Tibial nerve (tissue), 4 donors: ENCODE measurements around the gene VDR. TPM values are rescaled to one million over a fixed set of nuclear protein-coding genes. Genes with fewer than 3 reads are reported as not detected.

Experiments used
- DNase-seq, 2 donors: peaks; one replicate each; pipeline ENCODE4 v3.0.0-alpha.2; 2019; ENCODE audit warnings: low spot score in 2 of 2
- H3K27ac ChIP-seq, 4 donors: fragments of 200-600 bp; sonication (generic) in 3 of 4; one replicate each; pipeline ENCODE4 v1.5.1; 2017 to 2019; ENCODE audit warnings: mild to moderate bottlenecking in 1 of 4
- H3K27me3 ChIP-seq, 2 donors: fragments of 200-600 bp; sonication (generic) in 1 of 2; one replicate each; pipeline versions ENCODE4 v1.5.1 to v1.6.0; 2017 to 2019
- H3K36me3 ChIP-seq, 3 donors: fragments of 200-600 bp; sonication (generic); one replicate each; pipeline ENCODE4 v1.5.1; 2018 to 2019
- H3K4me1 ChIP-seq, 4 donors: fragments of 200-600 bp; sonication (generic) in 3 of 4; one replicate each; pipeline ENCODE4 v1.5.1; 2017 to 2019
- H3K4me3 ChIP-seq, 4 donors: fragments of 200-600 bp; sonication (generic) in 3 of 4; one replicate each; pipeline ENCODE4 v1.5.1; 2017 to 2019; ENCODE audit warnings: mild to moderate bottlenecking in 1 of 4, moderate library complexity in 1 of 4
- H3K9me3 ChIP-seq, 4 donors: fragments of 200-600 bp; sonication (generic) in 3 of 4; one replicate each; pipeline ENCODE4 v1.5.1; 2017 to 2019
- EP300 ChIP-seq, 2 donors: sonication (generic); formaldehyde crosslinking; IDR thresholded peaks; one replicate each; pipeline ENCODE4 v1.6.1; 2017; ENCODE audit warnings: antibody characterized with exemption in 2 of 2, mild to moderate bottlenecking in 1 of 2
- POLR2A ChIP-seq, 2 donors: fragments of 450-650 bp; IDR thresholded peaks; one replicate each; pipeline ENCODE4 v1.6.1; 2017; ENCODE audit warnings: antibody characterized with exemption in 2 of 2, mild to moderate bottlenecking in 2 of 2, moderate library complexity in 2 of 2
- WGBS, 2 donors: methylation state at CpG; one replicate each; pipeline ENCODE4 v1.1.5; 2018; 5-methylcytosine and 5-hydroxymethylcytosine counted together
- total RNA-seq, 4 donors: library from RNA; depleted of rRNA; stranded (reverse); fragments of >200 nt; gene quantifications; one replicate each; pipeline ENCODE4 v1.1.0, GENCODE V29; 2016
- TF ChIP-seq, protein P1 (sequence below), 5 experiments: fragments of 200-600 bp in 3 of 5; fragments of 450-650 bp in 2 of 5; sonication (generic) in 3 of 5; IDR thresholded peaks; one replicate each; pipeline ENCODE4 v1.5.1; 2016 to 2019; ENCODE audit warnings: antibody characterized with exemption in 5 of 5, mild to moderate bottlenecking in 3 of 5, moderate library complexity in 2 of 5

Gene VDR
- total RNA-seq, 4 donors from 2014 or later, result 0.78 to 6.6 (median 1.1) TPM

DNA sequence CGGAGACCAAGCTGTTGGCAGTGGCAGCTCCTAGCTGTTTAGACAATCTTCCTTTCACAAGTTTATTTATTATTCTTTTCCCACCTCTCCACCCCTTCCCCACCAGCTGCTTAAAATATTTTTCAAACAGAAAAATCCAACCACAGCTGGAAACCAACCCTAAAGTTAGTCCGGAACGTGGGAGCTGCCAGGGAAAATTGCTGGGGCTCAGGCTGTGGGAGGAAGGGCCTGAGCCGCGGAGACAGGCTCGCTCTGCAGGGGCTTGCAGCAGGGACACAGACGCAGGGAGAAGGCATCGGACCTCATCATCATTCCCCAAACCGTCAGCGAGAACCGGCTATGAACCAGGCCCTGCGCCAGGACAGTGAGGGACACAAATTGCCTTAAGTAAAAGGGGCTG lies 42.5 kb upstream of the VDR start:
- Histone ChIP-seq H3K4me3 (no peak overlapping the region), H3K36me3 (no peaks in the 10 kb centered on the region), H3K4me1 (peaks cover 0 to 20% (median 0%) of the 10 kb centered on the region in 4 donors), H3K27me3 (peaks cover 0 to 9% of the 10 kb centered on the region in 2 donors), H3K27ac (no peak overlapping the region), H3K9me3 (no peaks in the 10 kb centered on the region)
- DNase-seq, result no peak
- no peak for TF ChIP-seq EP300 (IDR thresholded peaks at IDR 0.05)
- TF ChIP-seq, protein P1, sequence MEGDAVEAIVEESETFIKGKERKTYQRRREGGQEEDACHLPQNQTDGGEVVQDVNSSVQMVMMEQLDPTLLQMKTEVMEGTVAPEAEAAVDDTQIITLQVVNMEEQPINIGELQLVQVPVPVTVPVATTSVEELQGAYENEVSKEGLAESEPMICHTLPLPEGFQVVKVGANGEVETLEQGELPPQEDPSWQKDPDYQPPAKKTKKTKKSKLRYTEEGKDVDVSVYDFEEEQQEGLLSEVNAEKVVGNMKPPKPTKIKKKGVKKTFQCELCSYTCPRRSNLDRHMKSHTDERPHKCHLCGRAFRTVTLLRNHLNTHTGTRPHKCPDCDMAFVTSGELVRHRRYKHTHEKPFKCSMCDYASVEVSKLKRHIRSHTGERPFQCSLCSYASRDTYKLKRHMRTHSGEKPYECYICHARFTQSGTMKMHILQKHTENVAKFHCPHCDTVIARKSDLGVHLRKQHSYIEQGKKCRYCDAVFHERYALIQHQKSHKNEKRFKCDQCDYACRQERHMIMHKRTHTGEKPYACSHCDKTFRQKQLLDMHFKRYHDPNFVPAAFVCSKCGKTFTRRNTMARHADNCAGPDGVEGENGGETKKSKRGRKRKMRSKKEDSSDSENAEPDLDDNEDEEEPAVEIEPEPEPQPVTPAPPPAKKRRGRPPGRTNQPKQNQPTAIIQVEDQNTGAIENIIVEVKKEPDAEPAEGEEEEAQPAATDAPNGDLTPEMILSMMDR (IDR thresholded peaks at IDR 0.05), result no peak
- no peak for TF ChIP-seq POLR2A (IDR thresholded peaks at IDR 0.05)
- 61 to 62% methylated on average over 12 of the region's 12 CpGs for WGBS, 2 donors

DNA sequence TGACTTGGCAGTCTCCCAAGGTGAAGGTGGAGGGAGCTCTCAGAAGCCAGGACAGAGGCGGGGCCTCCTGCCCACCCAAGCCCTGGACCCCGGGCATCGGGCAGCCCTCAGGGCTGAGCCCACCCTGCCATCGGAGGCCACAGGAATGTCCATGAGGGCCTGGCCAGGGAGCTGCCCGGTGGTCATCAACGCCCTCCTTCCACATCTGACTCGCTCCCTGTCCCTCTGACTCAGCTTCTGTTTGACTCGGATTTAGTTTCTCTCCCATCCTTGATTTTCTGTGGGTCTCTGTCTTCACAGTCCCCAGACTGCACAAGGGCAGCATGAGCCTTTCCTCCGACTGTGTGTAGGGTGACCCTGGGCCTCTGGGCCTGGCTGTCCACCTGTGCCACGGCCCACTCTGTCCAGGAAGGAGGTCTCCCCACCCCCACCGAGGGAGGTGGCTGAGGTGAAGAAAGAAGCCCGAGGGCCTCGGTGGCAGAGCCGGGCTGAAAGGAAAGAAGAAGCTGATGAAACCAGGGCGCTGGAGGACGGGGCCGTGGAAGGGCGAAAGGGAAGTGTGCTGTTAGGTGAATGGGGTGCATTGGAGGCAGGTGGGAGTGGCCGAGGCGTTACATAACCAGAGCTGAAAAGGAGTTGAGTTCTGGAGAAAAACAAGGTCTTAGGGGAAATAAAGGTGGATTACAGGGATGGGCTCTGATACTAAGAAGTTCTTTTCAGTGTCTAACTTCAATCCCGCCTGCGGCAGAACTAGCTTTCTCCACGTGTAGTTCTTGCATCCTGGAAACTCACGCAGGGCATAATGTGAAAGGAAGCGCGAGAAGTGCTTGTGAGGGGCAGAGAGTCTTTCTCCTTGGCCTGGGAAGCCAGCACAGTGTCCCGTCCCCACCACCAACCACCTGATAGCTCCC lies 41.9 kb upstream of the VDR start:
- H3K27me3 ChIP-seq, result peaks cover 0 to 16% of the 10 kb centered on the region in 2 donors
- WGBS, 2 donors, result 62 to 66% methylated on average over 27 of the region's 27 CpGs
- no peaks in the 10 kb centered on the region for H3K36me3 ChIP-seq
- DNase-seq, result no peak
- peak overlapping the region in 1 of 4 donors; percentile 35 for H3K27ac ChIP-seq
- H3K4me1 ChIP-seq, result peaks cover 0 to 26% (median 0%) of the 10 kb centered on the region in 4 donors
- TF ChIP-seq, protein P1 (IDR thresholded peaks at IDR 0.05), result no peak
- no peak for TF ChIP-seq EP300 (IDR thresholded peaks at IDR 0.05)
- no peak for TF ChIP-seq POLR2A (IDR thresholded peaks at IDR 0.05)
- H3K9me3 ChIP-seq, result no peaks in the 10 kb centered on the region
- H3K4me3 ChIP-seq, result no peak overlapping the region

DNA sequence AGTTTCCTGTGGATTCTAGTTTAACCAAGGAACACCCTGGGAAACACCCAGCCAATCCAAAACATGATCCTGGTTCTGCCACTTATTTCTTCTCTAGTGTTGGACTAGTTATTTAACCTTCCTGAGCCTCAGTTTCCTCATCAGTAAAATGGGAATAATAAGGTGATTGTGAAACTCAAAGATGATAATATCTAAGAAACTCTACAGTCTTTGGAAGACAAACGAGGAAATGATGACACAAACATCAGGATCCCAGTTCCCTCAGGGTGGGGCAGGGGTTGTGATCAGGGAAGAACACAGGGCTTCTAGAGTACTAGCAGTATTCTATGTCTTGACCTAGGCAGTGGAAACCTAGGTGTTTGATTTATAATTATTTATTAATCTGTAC lies 40.5 kb upstream of the VDR start:
- WGBS, 2 donors, result 66 to 73% methylated on average over 1 of the region's 1 CpG
- DNase-seq, result no peak
- H3K27ac ChIP-seq, result no peak overlapping the region

DNA sequence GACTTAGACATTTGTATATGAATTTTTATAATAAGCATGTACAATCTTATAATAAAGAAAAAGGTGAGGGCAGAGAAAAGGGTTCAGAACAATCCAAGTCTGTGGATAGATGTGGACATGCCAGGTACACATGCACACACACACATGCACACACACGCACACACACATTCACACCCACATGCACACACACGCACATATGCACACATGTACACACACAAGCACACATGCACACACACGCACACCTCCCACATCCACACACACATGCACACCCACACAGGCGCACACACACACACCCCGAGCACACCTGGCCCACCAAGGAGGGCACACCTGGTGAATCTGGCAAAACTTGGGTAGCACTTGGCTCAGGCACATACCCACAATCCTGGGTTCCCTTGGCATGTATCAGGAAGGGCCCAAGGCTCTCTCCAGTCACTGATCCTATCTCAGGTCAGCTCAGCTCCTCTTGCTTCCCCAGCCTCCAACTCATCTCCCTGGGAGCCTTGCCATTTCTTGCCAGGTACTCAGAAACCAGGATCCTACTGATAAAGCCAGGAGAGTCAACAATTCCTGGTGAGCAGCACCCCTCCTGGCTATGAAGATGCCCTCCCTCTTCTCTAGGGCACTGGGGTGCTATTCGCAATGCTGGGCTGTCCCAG lies 40.0 kb upstream of the VDR start:
- H3K27ac ChIP-seq, result no peak overlapping the region
- H3K36me3 ChIP-seq, result no peaks in the 10 kb centered on the region
- peaks cover 0 to 25% of the 10 kb centered on the region in 2 donors for H3K27me3 ChIP-seq
- DNase-seq, result no peak
- TF ChIP-seq EP300 (IDR thresholded peaks at IDR 0.05), result no peak
- TF ChIP-seq POLR2A (IDR thresholded peaks at IDR 0.05), result no peak
- TF ChIP-seq, protein P1 (IDR thresholded peaks at IDR 0.05), result no peak
- H3K9me3 ChIP-seq, result no peaks in the 10 kb centered on the region
- WGBS, 2 donors, result 92 to 94% methylated on average over 4 to 6 of the region's 6 CpGs
- H3K4me3 ChIP-seq, result no peak overlapping the region
- H3K4me1 ChIP-seq, result peaks cover 0 to 26% (median 0%) of the 10 kb centered on the region in 4 donors

More for the DNA sequence above, 40.5 kb upstream of the VDR start:
- H3K27me3 ChIP-seq, result peaks cover 0 to 25% of the 10 kb centered on the region in 2 donors
- TF ChIP-seq, protein P1 (IDR thresholded peaks at IDR 0.05), result no peak
- TF ChIP-seq EP300 (IDR thresholded peaks at IDR 0.05) (no peak), POLR2A (IDR thresholded peaks at IDR 0.05) (no peak)
- H3K9me3 ChIP-seq, result no peaks in the 10 kb centered on the region
- no peaks in the 10 kb centered on the region for H3K36me3 ChIP-seq
- no peak overlapping the region for H3K4me3 ChIP-seq
- peaks cover 0 to 26% (median 0%) of the 10 kb centered on the region in 4 donors for H3K4me1 ChIP-seq
